Activated effector memory CD4-positive, alpha-beta T cell treated with anti-CD3 and anti-CD28 coated beads, Interleukin-2, amount 50 U/mL, for 16 hours (primary cell): ENCODE results near the gene LRRC27.
"Not testable (repeated sequence)": the region's sequence is repeated elsewhere in the genome, so short reads cannot be mapped to it uniquely, and the experiment has no call there.

ENCODE experiments used
- DNase-seq: peaks from one replicate; pipeline ENCODE4 v3.0.0-alpha.2; 2020

The LRRC27 gene

DNA sequence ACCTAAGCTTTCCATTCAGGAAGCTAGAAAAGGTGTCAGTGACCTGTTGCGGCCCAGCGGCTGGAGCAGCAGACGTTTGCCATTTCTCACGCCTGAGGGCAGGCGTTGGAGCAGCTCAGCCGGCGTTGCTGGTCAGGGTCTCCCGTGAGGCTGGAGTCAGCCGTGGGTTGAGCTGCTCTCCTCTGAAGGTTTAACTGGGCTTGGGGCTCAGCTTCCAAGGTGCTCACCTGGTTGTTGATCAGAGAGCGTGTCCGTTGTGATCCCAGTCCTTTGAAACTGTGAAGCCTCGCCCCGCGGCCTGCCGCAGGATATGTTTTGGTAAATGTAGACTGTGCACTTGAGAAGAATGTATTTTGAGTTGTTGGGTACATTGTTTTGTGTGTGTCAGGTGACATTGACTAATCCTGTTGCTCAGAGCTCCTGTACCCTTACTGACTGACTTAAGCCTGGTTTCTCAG, 44.4 kb downstream of the LRRC27 start:
- DNase-seq = no peak

DNA sequence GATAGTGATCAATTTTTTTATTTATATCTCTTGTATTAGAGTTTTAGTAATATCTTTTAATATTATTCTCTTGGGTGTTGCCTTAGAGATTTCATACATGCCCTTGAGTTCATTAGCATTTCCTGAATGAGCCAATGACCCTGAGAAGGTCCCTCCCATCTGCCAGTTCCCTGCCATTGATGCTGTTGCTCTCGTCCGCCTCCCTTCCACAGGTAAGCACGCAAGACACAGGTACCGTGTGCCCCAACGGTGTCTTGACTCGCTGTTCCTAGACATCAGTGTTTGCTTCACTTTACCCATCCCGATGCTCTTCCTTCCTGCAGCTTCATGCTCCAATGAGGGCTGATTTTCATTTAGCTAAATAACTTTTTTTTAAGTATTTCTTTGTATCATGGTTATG, 45.3 kb downstream of the LRRC27 start:
- no peak for DNase-seq

- not testable (repeated sequence) for DNase-seq
Observed at GRCh38 chr10:132379026-132379425, 47.0 kb downstream of the LRRC27 start.

DNA sequence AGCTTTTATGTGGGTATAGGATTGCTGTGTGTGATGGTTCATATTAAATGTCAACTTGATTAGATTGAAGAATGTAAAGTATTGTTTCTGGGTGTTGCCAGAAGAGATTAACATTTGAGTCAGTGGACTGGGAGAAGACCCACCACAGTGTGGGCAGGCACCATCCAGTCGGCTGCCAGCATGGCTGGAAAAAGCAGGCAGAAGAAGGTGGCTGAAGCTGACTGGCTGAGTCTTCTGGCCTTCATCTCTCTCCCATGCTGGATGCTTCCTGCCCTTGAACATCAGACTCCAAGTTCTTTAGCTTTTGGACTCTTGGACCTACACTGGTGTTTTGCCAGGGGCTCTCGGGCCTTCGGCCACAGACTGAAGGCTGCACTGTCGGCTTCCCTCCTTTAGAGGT, 49.0 kb downstream of the LRRC27 start:
- DNase-seq = peak; percentile 22

GRCh38 chr10:132381741-132382140, 49.7 kb downstream of the LRRC27 start:
- DNase-seq = no peak

GRCh38 chr10:132382231-132382922, 50.4 kb downstream of the LRRC27 start:
- DNase-seq = peak; percentile 31

DNA sequence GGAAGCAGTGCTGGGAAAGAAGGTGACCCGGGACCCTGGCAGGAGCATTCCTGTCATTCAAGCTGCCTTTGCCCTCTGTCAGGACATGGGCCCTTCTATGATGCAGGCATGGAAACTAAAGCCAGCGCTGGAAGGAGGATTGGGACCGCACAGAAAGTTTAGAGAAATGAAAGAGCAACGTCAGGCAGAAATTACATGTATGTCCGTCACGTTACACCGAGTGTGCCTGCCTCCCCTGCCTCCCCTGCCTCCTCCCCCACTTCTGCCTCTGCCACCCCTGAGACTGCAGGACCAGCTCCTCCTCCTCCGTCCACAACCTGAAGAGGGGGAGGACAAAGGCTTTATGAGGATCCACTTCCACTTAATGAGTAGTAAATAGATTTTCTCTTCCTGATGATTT, 51.1 kb downstream of the LRRC27 start:
- DNase-seq = no peak

DNA sequence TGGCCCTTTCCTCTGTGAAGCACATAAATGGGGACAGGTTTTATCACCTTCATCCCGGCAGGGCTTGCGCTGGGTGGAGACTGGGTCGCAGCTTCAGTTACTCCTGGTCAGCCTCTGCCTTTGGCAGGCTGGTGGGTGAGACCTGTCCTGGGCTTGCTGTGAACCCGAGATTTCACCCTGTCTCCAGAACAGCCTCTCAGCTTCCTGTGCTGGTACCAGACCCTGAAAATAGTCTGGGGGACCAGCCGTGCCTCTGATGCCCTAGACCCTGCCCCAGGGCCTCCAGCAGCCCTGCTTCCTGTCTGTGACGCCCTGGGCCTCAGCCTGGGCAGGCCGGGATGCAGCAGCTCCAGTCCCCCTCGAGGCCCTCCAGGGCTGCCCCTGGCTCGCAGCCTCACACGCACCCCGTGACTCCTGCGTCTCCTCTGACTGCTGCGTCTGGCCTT, 51.8 kb downstream of the LRRC27 start:
- peak; percentile 57 for DNase-seq

DNA sequence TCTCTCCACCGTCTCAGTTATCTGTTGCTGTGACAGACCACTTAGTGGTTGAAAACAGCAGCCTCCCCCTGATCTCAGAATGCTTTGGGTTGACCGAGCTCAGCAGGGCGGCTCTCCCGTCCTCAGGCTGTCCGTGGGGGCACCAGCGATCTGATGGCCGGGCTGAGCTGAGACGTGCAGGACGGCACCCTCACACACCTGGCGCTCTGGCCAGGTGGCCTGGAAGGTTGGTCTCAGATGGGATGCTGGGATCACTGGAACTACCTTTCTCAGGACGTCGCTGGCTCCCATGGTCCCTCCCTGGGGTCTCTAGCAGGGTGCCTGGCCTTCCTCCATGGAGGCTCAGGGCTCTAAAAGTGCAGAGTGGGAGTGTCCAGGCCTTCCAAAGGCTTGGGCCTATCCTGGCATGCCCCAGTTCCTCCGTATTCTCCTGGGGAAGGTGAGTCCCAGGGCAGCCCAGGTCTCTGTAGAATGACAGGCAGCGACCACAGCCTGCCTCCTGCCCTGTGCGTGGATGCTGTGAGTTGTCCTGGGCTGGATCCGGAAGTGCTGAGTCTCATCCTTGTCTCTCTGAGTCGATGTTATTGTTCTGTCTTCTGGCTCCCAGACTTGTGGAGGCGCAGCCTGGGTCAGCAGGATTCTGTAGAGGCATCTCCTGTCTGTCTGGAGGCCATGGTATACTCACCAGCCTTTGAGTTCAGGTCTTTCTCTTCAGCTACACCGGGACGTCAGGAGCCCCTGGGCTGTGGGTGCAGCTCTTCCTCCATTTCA, 52.8 kb downstream of the LRRC27 start:
- peak; percentile 46 for DNase-seq

GRCh38 chr10:132385389-132385667, 53.3 kb downstream of the LRRC27 start:
- no peak for DNase-seq

- peak; percentile 58 for DNase-seq
Observed at GRCh38 chr10:132385721-132386418, 53.9 kb downstream of the LRRC27 start.

DNA sequence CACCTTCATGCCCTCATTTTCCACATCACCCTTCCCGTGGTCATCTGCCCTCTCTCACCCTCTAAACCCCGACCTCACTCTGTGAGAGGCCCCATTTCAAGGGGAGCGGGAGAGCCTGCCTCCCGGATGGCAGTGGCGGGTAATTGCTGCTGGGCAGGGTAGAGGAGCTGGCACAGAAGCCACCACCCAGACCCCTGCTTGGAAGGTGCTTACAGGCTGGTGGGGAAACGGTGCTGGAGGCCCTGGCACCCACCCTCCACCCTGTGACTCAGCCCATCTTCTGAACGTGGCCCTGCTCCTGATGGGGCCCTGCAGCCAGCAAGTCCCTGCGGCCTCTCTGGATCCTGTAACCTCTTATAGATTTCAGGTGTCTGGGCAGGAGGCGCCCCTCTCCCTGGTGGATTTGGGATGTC, 54.4 kb downstream of the LRRC27 start:
- peak; percentile 59 for DNase-seq

DNA sequence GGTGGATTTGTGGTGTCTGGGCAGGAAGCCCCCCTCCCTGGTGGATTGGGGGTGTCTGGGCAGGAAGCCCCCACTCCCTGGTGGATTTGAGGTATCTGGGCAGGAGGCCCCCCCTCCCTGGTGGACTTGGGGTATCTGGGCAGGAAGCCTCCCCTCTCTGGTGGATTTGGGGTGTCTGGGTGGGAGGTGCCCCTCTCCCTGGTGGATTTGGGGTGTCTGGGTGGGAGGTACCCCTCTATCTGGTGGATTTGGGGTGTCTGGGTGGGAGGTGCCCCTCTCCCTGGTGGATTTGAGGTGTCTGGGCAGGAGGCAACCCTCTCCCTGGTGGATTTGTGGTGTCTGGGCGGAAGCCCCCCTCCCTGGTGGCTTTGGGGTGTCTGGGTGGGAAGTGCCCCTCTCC, 54.9 kb downstream of the LRRC27 start:
- not testable (repeated sequence) for DNase-seq

DNA sequence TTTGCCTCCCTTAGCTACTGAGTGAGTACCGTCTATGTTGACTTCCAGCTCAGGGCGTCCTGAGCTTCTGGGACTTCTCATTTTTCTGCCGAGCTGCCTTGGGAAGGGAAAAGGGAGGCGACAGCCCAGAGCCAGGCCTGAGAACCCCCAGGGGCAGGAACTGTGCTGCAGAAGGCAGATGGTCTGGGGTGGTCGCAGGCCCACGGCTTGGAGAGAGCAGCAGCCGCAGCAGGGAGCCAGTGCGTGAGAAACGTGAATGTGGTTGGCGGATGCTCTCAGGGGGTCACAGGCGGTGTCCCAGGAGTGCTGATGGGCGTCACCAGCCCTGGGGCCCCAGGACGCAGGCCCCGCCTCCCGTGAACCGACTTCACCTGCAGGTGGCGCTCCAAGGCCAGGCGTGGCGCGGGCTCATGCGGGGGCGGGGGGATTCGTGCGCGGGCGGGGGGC, 55.8 kb downstream of the LRRC27 start:
- peak; percentile 90 for DNase-seq

- peak; percentile 64 for DNase-seq
Observed at GRCh38 chr10:132388891-132389432, 57.0 kb downstream of the LRRC27 start.

DNA sequence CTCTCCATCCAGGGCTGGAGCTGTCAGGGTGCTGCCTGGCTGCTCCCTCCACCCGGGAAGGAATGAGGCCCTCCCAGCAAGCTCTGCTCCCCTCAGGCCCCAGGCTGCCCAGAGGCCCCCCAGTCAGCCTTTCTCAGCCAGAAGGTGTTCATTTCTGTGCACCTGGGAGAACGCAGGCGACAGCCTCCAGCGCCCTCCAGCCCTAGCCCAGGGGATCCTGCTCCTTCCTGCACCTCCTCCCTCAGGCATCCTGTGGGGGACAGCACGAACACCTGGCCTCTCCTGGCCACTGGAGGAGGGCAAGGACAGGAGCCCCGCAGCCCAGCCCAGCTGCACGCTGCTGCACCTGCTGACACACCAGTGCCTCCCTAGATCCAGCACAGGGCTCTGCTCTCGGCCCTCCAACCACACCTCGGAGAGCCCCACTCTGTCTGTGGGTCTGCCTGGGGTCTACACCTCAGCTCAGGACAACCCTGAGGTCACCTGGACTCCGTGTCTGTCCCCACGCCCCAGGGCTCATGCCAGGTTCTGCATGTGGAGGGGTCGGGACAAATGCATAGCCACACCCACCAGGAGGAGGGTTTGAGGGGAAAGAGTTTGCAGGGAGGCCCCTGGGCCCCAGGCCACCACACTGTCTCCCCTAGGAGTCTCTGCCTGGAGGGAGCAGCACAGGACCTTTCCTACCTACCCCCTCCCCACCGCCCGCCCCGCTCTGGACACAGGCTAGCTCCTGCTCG, 57.6 kb downstream of the LRRC27 start:
- DNase-seq = peak; percentile 60

GRCh38 chr10:132390170-132390920, 58.4 kb downstream of the LRRC27 start:
- DNase-seq = peak; percentile 45

- DNase-seq = no peak
Observed at GRCh38 chr10:132390921-132391675, 59.1 kb downstream of the LRRC27 start.

- DNase-seq = peak; percentile 53
Observed at GRCh38 chr10:132391676-132392020, 59.7 kb downstream of the LRRC27 start.

GRCh38 chr10:132392184-132392800, 60.3 kb downstream of the LRRC27 start:
- no peak for DNase-seq
